Vagina (tissue), 2 donors: Measurements from ENCODE around the gene TPCN2. TPM values are rescaled to one million over a fixed set of nuclear protein-coding genes. Genes with fewer than 3 reads are reported as not detected.
A peak's percentile ranks its signal among the peaks of the same experiment; 100 is the strongest.

Source experiments
- DNase-seq, 2 donors: peaks; one replicate each; pipeline ENCODE4 v3.0.0-alpha.2; 2017; ENCODE audit errors: extremely low spot score in 2 of 2
- H3K27ac ChIP-seq: fragments of 200-600 bp; sonication (generic); one replicate; pipeline ENCODE4 v1.5.1; 2019
- H3K27me3 ChIP-seq: fragments of 200-600 bp; sonication (generic); one replicate; pipeline ENCODE4 v1.5.1; 2019
- H3K36me3 ChIP-seq, 2 donors: fragments of 200-600 bp; sonication (generic); one replicate each; pipeline ENCODE4 v1.5.1; 2017 to 2019
- H3K4me1 ChIP-seq: fragments of 200-600 bp; sonication (generic); one replicate; pipeline ENCODE4 v1.5.1; 2019
- H3K4me3 ChIP-seq, 2 donors: fragments of 200-600 bp; sonication (generic); 1 replicate in 1 of 2; 2 replicates in 1 of 2; pipeline ENCODE4 v1.5.1; 2016 to 2019
- H3K9me3 ChIP-seq: fragments of 200-600 bp; sonication (generic); one replicate; pipeline ENCODE4 v1.5.1; 2019
- CTCF ChIP-seq, 3 experiments: fragments of 450-650 bp in 2 of 3; fragments of 200-600 bp in 1 of 3; sonication (generic) in 1 of 3; IDR thresholded peaks; one replicate each; pipeline ENCODE4 v1.5.1; 2017 to 2019; ENCODE audit warnings: antibody characterized with exemption in 3 of 3, mild to moderate bottlenecking in 2 of 3, moderate library complexity in 2 of 3
- POLR2A ChIP-seq, 2 donors: fragments of 450-650 bp; IDR thresholded peaks; one replicate each; pipeline ENCODE4 v1.6.1; 2017; ENCODE audit warnings: antibody characterized with exemption in 2 of 2, mild to moderate bottlenecking in 2 of 2, moderate library complexity in 2 of 2
- POLR2AphosphoS5 ChIP-seq, 2 donors: sonication (generic); formaldehyde crosslinking; IDR thresholded peaks; one replicate each; pipeline ENCODE4 v1.9.0; 2017; ENCODE audit warnings: antibody characterized with exemption in 2 of 2, mild to moderate bottlenecking in 2 of 2, low read depth in 1 of 2; ENCODE audit not compliant: insufficient read depth in 1 of 2
- intact Hi-C: fragments of 100-400 bp; cut with DNase I; formaldehyde crosslinking; loops from one replicate; pipeline ENCODE4 v1.15.1; 2023
- total RNA-seq: library from RNA; depleted of rRNA; stranded (reverse); fragments of >200 nt; gene quantifications from one replicate; pipeline ENCODE4 v1.2.3, GENCODE V29; 2016

The TPCN2 gene
- total RNA-seq, 1 donor from 2014 or later: 21.1 TPM

GRCh38 chr11:69007975-69008381 is 40.8 kb upstream of the TPCN2 start:
- DNase-seq: no peak
- no peaks in the 10 kb centered on the region for H3K27me3 ChIP-seq
- H3K27ac ChIP-seq: peak overlapping the region; percentile 95
- intact Hi-C loops: no loop called here
- peak overlapping the region; percentile 62 to 63 for H3K4me3 ChIP-seq
- TF ChIP-seq POLR2AphosphoS5 (IDR thresholded peaks at IDR 0.05; ENCODE audit: insufficient read depth in 1 of 2, low read depth in 1 of 2): no peak
- no peak for TF ChIP-seq CTCF (IDR thresholded peaks at IDR 0.05)
- TF ChIP-seq POLR2A (IDR thresholded peaks at IDR 0.05): no peak
- H3K4me1 ChIP-seq: peaks cover 58% of the 10 kb centered on the region
- H3K9me3 ChIP-seq: no peaks in the 10 kb centered on the region
- H3K36me3 ChIP-seq: peaks cover 5 to 17% of the 10 kb centered on the region in 2 donors

GRCh38 chr11:69008737-69009440 is 39.8 kb upstream of the TPCN2 start:
- peaks cover 5 to 17% of the 10 kb centered on the region in 2 donors for H3K36me3 ChIP-seq
- intact Hi-C loops: no loop called here
- TF ChIP-seq POLR2AphosphoS5 (IDR thresholded peaks at IDR 0.05; ENCODE audit: insufficient read depth in 1 of 2, low read depth in 1 of 2) (peak; percentile 63 to 93), CTCF (IDR thresholded peaks at IDR 0.05) (no peak), POLR2A (IDR thresholded peaks at IDR 0.05) (peak in 1 of 2 donors; percentile 63)
- H3K4me1 ChIP-seq: peaks cover 50% of the 10 kb centered on the region
- peak overlapping the region; percentile 95 for H3K27ac ChIP-seq
- DNase-seq: no peak
- no peaks in the 10 kb centered on the region for H3K9me3 ChIP-seq
- peak overlapping the region; percentile 62 to 63 for H3K4me3 ChIP-seq
- no peaks in the 10 kb centered on the region for H3K27me3 ChIP-seq

GRCh38 chr11:69009441-69010211 is 39.1 kb upstream of the TPCN2 start:
- intact Hi-C loops: loop anchor here (5.0 kb wide), 2 partner anchors 38 to 78 kb away; partner anchors contain the start of gene TPCN2
- Histone ChIP-seq H3K27ac (peak overlapping the region; percentile 95), H3K36me3 (peaks cover 5 to 17% of the 10 kb centered on the region in 2 donors), H3K27me3 (no peaks in the 10 kb centered on the region), H3K4me1 (peaks cover 53% of the 10 kb centered on the region), H3K9me3 (no peaks in the 10 kb centered on the region), H3K4me3 (peak overlapping the region; percentile 62 to 63)
- no peak for TF ChIP-seq POLR2A (IDR thresholded peaks at IDR 0.05)
- TF ChIP-seq CTCF (IDR thresholded peaks at IDR 0.05): no peak
- no peak for TF ChIP-seq POLR2AphosphoS5 (IDR thresholded peaks at IDR 0.05; ENCODE audit: insufficient read depth in 1 of 2, low read depth in 1 of 2)
- no peak for DNase-seq

GRCh38 chr11:69010361-69010891 is 38.3 kb upstream of the TPCN2 start:
- Histone ChIP-seq H3K4me3 (peak overlapping the region; percentile 62 to 63), H3K27me3 (no peaks in the 10 kb centered on the region), H3K9me3 (no peaks in the 10 kb centered on the region), H3K36me3 (peaks cover 2 to 9% of the 10 kb centered on the region in 2 donors), H3K27ac (peak overlapping the region; percentile 95), H3K4me1 (peaks cover 54% of the 10 kb centered on the region)
- TF ChIP-seq CTCF (IDR thresholded peaks at IDR 0.05) (no peak), POLR2AphosphoS5 (IDR thresholded peaks at IDR 0.05; ENCODE audit: insufficient read depth in 1 of 2, low read depth in 1 of 2) (no peak), POLR2A (IDR thresholded peaks at IDR 0.05) (no peak)
- intact Hi-C loops: loop anchor here (5.0 kb wide), 2 partner anchors 37 to 77 kb away; partner anchors contain the start of gene TPCN2
- DNase-seq: no peak
